GM18861 (cell line): ENCODE measurements around the gene RLN1.
A peak's percentile ranks its signal among the peaks of the same experiment; 100 is the strongest.
"Not testable (repeated sequence)": the region's sequence is repeated elsewhere in the genome, so short reads cannot be mapped to it uniquely, and the experiment has no call there.

Experiments used
- ATAC-seq: cut with Tn5 transposase; IDR thresholded peaks from one replicate; pipeline ENCODE4 v1.9.1; 2021; ENCODE audit not compliant: unreplicated experiment

The RLN1 gene, protein sequence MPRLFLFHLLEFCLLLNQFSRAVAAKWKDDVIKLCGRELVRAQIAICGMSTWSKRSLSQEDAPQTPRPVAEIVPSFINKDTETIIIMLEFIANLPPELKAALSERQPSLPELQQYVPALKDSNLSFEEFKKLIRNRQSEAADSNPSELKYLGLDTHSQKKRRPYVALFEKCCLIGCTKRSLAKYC

DNA sequence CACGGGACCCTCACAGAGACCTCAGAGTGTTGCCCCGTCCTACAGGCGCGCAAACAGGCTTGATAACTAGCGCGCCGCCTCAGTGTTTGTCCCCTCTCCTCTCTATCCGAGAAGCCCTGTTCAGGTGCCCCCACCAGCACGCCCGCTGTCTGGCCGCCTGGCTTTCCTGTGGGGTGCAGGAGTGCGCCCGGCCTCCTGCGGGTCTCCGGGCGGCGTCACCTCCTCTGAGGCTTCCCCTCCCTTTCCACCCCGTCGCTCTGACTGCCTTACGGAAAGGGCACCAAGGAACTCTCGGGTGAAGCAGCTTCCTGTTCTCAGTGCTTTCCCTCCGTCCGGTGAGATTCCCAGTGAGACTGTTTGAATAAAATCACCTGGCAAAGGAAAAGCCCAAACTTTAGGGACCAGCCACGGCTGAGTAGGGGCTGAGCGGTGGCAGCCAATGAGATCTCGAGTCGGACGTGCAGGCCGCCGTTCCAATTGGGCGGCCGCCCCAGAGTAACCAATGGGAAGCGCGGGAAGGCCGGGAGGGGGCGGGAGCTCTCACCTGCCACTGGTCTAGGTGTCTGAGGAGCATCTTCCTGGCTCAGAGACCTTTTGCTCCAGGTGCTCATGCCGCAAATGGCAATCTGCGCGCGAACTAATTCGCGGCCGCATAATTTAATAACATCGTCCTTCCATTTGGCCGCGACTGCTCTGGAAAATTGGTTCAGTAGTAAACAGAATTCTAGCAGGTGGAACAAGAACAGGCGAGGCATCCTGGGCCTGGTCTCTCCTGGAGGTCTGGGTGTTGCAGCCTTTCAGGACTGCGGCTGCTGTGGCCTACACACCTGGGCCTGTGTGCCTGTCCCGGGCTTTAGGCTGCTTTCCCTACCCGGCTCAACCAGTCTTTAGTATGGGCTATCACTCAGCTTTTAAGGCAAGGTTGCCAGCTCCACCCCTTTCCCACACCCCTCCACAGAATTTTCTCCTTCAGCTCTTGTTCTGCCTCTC, at the start of gene RLN1:
TSS of gene RLN1 (minus strand) at position 885 of the 990 bp plus-strand sequence. CDS start at position 755, 130 bp downstream.
- peak; percentile 94 for ATAC-seq

DNA sequence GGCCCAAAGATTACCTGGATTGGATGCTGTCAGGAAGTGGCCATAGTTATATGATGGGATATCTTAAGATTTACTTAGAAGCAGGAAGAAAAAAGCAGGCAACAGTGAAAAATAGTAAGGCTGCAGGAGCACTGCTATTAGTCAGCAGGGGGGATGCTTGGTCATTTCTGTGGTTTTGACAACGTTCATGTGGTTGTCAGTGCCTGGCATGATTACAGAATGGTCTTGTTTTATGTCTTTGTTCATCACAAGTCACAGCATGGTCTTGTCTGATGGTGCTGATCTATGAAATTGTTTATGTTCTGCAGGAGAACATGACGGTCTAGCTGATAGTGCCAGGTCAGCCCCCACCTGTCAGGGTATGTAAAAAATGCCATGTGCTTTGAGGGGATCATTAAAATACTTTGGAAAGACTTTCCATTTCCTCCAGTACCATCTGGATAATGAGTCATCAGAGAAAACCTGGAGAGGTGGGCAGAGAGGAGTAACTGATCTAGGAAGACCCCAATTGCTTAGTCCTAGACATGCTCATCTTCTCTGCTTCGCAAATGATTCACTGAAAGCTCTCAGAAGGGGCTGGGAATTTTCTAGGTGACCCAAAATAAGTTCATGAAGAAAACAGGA, 49.5 kb upstream of the RLN1 start:
- ATAC-seq, result peak; percentile 71

DNA sequence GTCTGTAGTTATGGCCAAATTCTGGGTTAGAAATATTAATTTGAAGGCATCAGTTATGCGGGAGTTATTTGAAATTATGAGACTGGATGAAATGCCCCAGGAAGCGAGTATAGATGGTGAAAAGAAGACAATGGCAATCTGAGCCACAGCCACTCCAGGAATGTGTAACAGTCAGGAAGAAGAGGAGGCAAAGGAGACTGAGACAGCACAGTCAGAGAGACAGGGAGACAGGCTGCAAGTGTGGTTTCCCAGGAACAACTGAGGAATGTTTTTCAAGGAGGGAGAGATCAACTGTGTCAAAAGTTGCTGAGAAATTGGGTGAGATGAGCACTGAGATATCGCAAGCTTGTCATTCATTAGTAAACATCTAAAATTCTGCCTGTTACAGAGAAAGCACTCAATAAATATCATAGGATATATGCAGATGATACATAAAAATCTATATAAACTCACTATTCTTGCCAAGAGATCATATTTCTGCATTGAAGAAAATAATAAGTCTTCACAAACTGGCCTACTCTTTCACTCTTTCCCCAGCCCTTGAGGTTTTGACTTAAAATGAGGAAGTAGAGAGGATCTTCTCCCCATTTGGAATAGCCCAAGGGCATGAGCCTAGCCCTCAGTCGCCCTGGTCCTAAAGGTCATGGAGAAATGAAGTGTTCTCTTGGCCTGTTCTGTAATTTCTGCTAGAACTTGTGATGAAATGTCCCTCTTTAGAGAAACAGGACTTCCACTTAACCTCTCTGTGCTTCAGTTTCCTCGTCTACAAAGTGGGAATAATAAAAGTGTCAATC, 48.5 kb upstream of the RLN1 start:
- ATAC-seq, result no peak

DNA sequence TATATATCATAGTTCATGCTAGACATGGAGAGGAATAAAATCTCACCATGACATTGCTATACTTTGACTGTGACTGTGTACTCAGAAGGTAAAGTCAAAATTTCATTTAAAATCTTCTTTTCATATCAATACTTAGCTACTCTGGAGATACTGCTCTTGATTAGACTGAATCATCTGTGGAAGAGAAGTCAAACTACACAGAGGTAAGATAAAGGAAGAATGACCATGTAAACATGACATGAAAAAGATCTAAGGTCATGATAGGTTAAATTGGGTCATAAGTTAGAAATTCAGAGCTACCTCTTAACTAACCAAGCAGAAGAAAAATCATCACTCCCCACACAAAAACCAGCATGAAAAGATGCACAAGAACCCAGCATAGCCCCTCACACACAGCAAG, 44.8 kb upstream of the RLN1 start:
- no peak for ATAC-seq

DNA sequence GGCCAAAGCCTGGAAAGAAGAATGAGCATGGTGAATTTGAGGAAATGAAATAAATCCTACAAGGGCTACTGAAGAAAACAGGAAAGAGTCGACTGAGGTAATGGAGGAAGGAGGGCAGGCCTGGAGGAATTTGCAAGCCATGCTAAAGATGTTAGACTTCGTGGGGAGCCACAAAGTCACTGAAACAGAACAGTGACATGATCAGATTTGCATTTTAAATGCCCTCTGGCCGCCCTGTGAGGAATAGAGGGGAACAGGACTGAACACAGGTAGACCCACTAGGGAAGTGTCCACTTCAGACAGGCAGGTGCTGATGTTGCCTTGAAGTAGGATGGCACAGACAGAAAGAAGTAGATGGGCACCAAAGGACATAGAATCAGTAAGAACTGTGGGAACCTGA, 42.8 kb upstream of the RLN1 start:
- ATAC-seq, result peak; percentile 43

DNA sequence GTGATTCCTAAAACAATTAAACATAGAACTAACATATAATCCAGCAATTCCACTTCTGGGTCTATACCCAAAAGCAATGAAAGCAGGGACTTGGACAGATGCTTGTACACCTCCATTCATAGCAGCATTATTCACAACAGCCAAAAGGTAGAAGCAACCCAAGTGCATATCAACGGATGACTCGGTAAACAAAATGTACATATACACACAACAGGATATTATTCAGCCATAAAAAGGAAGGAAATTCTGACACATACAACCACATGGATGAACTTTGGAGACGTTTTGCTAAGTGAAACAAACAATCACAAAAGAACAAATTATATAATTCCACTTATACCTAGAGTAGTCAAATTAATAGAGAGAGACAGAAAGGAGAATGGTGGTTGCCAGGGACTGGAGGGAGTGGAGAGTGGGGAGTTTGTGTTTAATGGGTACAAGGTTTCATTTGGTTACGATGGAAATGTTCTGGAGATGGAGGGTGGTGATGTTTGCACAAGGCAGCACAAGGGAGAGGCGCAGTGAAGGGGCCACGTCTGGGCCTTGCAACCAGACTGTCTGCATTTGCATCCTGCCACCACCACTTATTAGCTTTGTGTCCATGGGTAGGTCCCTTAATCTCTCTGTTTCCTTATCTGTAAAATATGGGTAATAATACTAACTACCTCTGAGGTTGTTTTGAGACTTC, 36.3 kb upstream of the RLN1 start:
- ATAC-seq, result no peak

DNA sequence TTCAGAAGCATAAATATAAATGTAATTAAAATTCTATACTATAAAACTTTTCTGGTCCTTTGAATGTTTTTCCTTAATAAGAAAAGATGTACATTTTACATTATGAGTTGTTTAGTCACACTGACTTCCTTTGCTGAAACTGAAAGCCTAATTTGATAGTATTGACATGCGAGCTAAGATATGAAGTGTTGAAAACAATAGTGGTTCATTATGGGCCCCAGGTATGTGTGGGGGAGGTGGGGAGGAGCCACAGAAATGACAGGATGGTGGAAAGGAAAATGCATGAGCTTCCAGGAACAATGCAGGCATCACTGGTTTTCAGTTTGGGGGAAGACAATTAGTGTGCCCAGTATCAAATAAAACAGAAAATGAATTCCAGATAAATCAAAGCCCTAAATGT, 35.4 kb upstream of the RLN1 start:
- ATAC-seq, result no peak

DNA sequence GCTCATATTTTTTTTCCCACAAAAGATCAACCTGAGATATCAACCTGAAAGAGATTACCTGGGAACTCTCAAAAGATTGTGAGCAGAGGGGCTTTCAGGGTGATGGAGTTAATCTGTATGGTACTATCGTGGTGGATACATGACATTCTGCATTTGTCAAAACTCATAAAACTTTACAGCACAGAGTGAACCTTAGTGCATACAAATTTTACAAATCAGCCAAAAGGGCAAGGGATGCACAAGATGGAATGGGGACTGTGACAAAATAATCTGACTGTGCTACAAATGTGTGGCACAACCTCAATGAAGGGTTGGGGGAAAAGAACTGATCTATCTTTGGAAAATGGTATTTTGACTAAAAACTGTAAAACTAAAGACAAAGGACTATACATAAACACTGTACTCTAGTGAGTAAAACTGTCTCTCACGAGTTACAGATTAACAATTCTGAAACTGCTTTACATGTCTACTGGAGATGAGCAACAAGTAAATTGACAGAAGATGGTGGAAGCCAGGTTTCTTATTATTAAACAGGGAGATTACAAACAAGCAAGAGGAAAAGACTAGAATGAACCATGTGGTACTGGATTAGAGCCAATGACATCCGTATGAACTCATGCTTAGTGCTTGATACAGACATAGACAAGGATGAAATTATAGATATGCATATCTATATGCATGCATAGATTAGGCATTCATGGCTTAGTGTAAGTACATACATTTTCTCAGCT, 24.8 kb upstream of the RLN1 start:
- peak; percentile 99 for ATAC-seq

DNA sequence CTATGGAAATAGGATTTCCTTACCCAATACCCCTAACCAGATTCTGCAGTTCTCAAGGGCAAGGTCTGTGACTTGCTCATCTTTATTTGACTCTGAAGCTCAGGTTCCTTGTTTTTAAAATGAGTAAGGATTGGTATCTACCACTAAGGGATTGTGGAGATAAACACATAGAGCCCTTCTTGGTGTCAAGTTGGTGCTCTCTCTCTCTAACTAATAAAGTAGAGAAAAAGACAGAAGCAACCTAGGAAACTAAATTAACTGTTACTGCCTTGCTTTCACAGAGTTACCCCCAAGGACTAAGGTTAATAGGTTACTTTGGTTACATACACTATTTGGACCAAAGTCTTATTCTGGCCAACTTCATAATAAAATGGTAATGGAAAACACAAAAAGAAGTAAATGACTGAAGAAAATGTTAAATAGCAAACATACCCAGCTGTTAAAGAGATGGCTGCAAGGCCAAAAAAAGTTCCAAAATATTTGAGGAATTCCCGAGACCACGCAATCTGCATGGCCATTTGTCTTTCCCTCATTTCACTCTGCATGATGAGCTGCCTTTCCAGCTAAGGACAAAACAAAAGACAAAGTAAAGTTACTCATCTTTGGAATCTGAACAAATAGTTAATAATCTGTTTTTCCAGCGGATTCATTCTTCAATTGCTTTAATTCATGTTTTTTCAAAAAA, 21.8 kb upstream of the RLN1 start:
- no peak for ATAC-seq

DNA sequence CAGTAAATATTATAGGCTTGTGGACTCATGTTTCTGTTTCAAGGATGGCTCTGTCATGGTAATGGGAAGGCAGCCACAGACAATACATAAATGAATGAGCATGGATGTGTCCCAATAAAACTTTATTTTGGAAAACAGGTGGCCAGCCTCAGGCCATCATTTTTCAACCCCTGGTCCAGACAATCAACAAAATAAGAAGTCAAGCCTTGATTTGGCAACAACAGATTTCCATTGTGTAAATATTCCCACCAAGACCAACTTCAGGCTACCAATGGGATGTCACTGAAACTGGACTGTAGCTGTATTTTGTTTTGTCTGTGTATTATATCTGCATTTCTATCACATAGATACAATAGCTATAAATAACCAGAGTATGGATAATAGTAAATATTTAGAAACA, 20.7 kb upstream of the RLN1 start:
- ATAC-seq, result no peak

DNA sequence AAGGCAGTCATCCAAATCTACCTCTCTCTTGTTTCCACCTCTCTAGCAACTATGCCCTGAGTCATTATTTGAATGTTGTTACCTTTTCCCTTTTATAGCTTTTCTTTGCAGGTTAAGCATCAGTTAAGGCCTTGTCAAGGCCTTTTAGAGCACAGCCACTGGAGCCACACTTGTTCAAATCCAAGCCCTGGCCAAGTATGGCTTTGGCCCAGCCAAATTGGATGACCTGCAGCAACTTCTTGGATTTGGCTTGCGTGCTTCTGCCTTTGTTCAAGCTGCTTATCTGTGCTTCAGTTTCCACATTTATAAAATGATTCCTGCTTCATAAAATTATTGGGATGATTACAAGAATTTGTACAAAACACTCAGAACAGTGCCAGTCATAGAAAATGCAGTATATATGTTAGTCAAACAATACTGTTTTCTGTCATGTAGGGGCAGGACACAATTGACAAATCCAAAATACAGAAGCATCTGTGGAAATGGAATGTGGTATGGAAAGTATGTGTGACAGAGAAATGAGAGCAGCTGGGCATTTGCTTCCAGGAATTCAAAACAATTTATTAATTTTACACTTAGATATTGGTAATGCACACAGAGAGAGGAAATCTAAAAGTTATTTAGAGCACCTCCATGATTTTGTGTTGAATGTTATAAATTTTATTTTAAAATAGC, 17.9 kb upstream of the RLN1 start:
- ATAC-seq, result no peak

DNA sequence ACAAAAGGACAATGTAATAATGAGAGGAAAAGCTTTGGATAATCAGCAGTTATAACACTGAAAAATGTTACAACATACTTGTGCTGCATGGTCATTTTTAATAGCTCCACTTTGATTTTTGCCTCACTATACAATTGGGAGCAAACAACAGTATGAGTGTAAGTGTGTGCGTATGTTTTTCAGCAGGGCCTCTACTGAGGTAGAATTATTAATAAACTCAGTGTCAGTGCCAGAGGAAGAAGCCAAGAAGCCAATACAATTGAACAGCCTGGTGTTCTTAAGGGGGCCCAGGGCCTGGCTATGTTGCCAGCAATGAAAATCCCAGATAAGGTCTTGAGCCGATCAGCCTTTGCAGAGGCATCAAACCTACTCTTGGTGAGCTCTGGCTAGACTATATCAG, 16.1 kb upstream of the RLN1 start:
- ATAC-seq, result no peak

DNA sequence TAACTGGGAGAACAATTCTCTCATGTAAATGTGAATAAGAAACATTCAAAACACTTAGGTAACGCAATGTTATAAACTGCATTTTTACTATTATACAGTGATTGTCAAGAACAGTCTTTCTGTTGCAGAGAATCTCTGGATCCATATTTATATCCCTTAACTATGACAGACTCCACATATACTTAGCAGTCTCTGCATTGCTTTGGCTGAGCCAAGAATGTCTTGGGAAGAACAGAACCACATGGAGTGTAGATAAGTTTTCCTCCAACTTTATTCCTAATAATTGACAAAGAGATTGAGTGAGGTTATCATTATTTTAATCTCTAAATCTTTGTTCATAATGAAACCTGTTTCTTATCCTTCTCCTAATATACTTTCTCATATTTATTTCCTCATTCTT, 15.6 kb upstream of the RLN1 start:
- ATAC-seq, result no peak

DNA sequence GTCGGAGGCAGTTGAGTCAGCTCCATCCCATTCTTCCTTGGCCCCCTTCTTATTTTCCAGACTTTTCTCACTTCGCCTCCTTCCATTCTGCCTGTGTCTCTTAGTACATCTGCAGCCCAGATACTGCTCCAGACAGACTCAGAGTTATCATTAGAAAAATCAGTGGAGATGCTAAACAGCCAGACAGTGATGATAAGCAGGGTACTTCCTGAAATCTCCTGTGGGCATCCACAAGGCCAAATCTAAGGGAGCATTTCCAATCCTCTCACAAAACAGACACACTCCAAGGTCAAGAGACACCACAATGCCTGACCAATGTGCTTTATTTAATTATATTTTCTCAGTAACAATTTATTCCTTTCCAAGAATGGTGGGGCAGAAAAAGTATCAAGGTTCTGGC, 14.5 kb upstream of the RLN1 start:
- ATAC-seq, result no peak

DNA sequence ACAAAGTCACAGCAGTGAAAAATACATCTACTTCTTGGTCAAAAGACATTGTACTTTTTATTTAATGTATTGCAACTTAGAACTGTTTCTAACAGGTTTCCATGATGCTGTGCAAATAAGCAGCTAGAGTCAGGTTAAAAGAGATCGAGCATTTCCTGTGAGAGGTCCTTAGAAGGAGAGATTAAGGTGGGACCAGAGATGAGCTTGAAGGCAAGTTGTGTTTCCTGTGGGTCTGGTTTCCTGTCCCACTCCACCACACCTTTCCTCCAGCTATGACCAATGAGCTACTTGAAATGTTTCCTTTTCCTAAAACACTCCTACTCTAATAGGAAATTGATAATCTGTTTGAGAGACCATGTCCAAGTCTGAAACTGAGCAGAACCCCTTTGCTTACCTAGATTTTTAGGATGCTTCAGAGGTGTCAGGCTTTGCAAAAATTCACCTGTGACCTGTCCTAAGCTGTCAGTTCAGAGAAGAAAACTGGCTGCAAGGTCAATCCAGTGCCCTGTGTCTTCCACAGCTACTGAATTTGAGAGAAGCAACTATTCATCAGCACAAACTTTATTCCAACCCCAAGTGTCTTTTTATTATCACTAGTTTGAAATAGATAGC, 13.1 kb upstream of the RLN1 start:
- no peak for ATAC-seq

DNA sequence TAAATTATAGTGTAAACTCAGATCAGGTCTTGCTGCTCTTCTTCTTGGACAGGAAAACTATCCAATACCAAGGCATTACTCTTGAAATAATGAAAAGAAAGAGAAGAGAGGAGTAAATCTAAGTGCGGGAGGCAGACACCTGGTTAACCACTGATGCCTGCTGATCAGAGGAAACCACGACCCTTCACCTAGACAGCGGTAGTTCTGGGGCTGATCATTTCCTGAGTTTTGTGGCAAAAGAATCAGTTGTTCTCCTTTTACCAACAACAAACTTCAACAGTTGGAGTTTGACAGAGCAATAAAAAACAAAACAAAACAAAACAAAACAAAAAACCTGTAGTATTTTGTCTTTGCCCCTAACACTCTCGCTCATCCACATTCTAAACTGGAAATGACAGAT, 3.0 kb downstream of the RLN1 start:
- ATAC-seq, result no peak

DNA sequence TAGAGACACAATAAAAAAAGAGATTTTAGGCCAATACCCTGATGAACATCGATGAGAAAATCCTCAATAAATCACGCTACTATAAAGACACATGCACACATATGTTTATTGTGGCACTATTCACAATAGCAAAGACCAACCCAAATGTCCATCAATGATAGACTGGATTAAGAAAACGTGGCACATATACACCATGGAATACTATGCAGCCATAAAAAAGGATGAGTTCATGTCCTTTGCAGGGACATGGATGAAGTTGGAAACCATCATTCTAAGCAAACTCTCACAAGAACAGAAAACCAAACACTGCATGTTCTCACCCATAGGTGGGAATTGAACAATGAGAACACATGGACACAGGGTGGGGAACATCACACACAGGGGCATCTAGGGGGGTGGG, 8.4 kb downstream of the RLN1 start:
- ATAC-seq, result not testable (repeated sequence)

DNA sequence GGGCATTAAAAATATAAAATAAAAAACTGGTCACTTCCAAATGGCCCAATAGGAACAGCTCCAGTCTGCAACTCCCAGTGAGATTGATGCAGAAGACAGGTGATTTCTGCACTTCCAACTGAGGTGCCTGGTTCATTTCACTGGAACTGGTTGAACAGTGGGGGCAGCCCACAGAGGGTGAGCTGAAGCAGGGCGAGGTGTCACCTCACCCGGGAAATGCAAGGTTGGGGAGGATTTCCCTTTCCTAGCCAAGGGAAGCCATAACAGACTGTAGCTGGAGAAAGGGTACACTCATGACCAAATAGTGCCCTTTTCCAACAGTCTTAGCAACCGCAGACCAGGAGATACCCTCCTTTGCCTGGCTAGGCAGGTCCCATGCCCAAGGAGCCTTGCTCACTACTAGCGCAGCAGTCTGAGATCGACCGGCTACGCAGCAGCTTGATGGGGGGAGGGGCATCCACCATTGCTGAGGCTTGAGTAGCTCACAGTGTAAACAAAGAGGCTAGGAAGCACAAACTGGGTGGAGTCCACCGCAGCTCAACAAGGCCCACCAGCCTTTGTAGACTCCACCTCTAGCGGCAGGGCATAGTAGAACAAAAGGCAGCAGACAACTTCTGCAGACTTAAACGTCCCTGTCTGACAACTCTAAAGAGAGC, 12.7 kb downstream of the RLN1 start:
- ATAC-seq, result no peak
